GM18526 (cell line): ENCODE measurements around the gene CYP4F22.

Experiments
- POLR2A ChIP-seq: IDR thresholded peaks from 3 replicates; pipeline ENCODE4 v1.6.1; 2011; ENCODE audit not compliant: insufficient read length; ENCODE audit errors: extremely low read depth

Gene CYP4F22

DNA sequence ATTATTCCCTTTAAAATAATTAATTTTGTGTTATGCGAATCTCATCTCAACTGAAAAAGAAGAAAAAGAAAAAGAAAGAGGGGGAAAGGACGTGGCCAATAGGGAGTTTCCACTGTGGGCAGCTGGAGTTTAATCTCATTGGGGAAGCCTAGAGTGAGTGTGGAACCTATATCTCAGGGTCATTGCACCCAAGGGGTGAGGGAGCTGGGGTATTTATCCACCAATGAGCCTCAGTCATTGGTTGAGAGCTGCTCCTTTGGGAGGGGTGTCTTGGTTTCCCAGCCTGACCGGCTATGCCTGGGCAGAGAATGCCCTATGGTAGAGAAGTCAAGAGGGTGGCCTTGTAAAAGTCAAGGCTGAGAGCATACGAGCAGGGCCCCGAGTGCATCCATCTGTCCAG is 16.5 kb downstream of the CYP4F22 start:
- TF ChIP-seq POLR2A: no peak

- no peak for TF ChIP-seq POLR2A
These were observed 17.0 kb downstream of the CYP4F22 start for GRCh38 chr19:15525291-15525690.

GRCh38 chr19:15526408-15526807 is 18.1 kb downstream of the CYP4F22 start:
- TF ChIP-seq POLR2A: no peak

GRCh38 chr19:15527705-15528104 is 19.4 kb downstream of the CYP4F22 start:
- no peak for TF ChIP-seq POLR2A

DNA sequence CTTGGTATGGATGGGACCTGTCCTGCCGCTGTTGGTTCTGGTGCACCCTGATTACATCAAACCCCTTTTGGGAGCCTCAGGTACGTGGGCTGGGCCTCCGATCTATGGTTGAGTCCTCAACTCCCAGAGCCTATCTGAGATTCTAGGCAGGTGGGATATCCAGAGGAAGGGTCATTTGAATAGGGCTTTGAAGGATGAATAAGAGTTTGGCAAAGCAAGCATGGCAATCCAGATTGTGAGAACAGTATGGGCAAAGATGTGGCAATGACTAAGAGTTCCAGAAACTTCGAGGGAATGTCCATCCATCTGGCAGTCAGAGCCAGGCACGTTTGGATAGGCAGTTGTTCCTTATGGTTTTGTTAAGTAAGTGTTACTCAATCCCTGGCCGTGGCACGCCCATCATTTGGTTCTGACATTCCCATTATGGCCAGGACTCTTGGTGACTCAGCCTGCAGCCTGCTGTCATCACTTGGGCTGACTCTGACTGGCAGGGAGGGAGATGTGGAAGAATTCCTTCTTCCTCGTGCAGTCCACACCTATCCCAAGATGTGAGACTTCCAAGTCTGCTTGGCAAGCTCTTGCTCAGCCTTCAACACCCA is 21.5 kb downstream of the CYP4F22 start:
- no peak for TF ChIP-seq POLR2A

- TF ChIP-seq POLR2A: no peak
These were observed 24.6 kb downstream of the CYP4F22 start for GRCh38 chr19:15532779-15533521.

DNA sequence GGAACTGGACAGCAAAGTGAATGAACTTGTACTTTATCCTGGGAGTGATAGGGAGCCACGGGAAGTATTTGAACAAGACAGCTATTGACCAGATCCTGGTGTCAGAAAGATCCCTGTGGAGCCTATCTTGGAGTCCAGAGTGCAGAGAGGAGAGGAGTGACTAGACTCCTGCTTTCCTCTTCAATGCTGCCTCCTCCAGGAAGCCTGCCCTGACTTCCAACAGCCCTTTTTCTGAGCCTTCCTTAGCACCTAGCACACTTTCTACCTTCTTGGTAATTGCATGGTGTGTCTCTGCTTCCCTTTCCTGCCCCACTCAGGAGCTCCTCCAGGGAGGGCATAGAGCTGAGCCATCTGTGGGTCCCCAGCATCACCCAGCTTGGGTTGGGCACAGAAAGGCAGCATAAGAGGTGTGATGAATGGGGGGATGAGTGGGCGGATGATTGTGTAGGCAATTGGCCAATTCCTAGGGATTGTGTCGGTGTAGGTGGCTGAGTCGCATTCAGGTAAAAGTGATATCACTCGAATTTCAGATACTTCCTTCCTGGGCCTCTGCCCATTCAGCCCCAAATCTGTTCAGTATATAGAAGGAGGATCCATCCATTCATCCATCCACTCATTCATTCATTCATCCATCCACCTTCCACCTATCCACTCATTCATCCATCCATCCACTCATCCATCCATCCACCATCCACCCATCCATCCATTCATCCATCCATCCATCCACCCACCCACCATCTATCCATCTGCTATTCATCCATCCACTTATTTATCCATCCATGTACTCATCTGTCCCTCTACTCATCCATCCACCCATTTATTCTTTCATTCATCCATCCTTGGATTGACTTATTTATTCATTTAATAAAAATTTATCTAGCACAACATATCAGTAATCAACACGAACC is 26.9 kb downstream of the CYP4F22 start:
- TF ChIP-seq POLR2A: no peak

GRCh38 chr19:15536350-15536749 is 28.0 kb downstream of the CYP4F22 start:
- no peak for TF ChIP-seq POLR2A

GRCh38 chr19:15538774-15539173 is 30.4 kb downstream of the CYP4F22 start:
- TF ChIP-seq POLR2A: no peak

- no peak for TF ChIP-seq POLR2A
These were observed 31.3 kb downstream of the CYP4F22 start for GRCh38 chr19:15539638-15540037.

GRCh38 chr19:15540435-15540834 is 32.1 kb downstream of the CYP4F22 start:
- TF ChIP-seq POLR2A: no peak

DNA sequence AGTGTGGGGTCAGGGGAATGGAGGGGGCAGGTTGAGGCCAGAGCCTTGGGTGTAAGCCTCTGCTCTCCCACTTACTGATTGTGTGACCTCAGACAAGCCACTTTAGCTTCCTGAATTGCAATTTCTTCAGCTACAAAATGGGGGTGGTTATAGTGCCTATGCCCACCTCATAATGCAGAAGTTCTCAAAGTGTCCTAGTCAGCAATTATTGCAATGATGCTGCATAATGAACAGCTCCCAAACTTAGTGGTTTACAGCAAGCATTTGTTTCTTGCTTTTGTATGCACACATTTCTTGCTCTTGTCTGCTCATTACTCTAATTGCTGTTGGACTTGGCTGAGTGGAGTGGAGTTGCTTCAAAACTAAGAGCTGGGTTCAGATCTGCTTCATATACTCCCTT is 36.0 kb downstream of the CYP4F22 start:
- no peak for TF ChIP-seq POLR2A

DNA sequence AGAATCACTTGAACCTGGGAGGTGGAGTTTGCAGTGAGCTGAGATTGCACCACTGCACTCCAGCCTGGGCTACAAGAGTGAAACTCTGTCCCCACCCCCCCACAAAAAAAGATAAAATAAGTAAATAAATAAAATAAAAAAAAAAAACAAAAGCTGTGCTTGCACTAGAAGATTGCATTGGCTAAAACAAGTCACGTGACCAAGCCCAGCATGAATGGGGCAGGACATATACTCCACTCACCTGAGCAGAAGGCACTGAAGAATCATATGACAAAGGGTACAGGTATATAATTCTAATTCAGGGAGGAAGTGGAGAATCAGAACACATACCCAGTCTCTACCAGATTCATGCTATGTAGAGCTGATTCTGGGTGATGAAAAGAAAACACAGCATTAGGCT is 36.6 kb downstream of the CYP4F22 start:
- no peak for TF ChIP-seq POLR2A

DNA sequence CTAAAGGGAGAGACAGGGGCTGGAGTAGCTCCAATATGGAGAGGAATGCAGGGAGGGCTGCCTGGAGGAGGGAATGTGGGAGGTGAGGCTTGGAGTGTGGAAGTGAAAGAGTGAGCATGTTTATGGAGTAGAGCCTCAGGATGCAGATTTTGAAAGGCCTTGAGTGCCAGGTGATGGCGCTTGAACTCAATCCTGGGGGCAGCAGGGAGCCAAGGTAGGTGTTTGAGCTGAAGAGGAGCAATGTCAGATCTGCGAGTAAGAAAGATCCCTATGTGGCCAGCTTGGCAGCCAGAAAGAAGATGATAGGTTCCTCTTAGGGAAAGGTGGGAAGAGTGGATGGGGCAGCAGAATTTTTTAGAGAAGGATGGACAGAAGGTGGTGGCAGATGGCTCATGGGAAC is 40.3 kb downstream of the CYP4F22 start:
- no peak for TF ChIP-seq POLR2A

DNA sequence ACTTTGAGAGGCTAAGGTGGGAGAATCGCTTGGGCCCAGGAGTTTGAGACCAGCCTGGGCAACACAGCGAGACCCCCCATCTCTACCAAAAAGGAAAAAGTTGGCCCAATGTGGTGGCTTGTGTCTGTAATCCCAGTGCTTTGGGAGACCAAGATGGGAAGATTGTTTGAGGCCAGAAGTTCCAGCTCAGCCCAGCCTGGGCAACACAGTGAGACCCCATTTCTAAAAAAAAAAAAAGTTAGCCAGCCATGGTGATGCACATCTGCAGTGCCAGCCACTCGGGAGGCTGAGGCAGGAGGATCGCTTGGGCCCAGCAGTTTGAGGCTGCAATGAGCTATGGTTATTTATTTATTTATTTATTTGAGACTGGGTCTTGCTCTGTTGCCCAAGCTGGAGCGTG is 41.3 kb downstream of the CYP4F22 start:
- TF ChIP-seq POLR2A: no peak

DNA sequence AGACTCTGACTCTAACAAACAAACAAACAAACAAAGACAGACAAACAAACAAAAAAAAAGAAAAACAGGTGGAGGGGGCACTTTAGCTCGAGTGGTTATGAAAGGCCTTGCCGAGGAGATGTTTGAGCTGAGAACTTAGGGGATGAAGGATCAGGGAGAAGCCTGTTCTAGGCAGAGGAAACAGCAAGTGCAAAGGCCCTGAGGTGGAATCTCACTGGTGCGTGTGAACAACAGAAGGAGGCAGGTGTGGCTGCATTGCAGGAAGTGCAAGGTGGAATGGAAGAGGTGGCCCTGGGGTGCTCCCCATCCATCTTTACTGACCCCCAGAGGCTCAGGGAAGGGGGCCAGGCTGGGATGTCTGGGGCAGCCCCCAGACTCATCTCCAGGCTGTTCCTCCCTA is 41.9 kb downstream of the CYP4F22 start:
- TF ChIP-seq POLR2A: no peak
